GM18951 (cell line): ENCODE data around the gene FNIP2.

Experiments used
- POLR2A ChIP-seq: IDR thresholded peaks from 4 replicates; pipeline ENCODE4 v1.6.1; 2011; ENCODE audit warnings: mild to moderate bottlenecking; ENCODE audit not compliant: insufficient read length, insufficient read depth; ENCODE audit errors: extremely low read depth
- in situ Hi-C: fragments of 300-500 bp; cut with MboI; formaldehyde crosslinking; loops from one replicate; pipeline ENCODE4 v1.12.0; 2022; ENCODE audit warnings: low sequenced_read_pairs, mixed read lengths, inconsistent platforms; ENCODE audit not compliant: unreplicated experiment

Gene FNIP2

GRCh38 chr4:158835226-158836001 is 66.6 kb downstream of the FNIP2 start:
- in situ Hi-C loops, result no loop called here

GRCh38 chr4:158836002-158836369 is 67.2 kb downstream of the FNIP2 start:
- no peak for TF ChIP-seq POLR2A
- in situ Hi-C loops, result no loop called here

More at GRCh38 chr4:158835226-158836001, 66.6 kb downstream of the FNIP2 start:
- no peak for TF ChIP-seq POLR2A

- in situ Hi-C loops, result no loop called here
- TF ChIP-seq POLR2A, result no peak
Measured at GRCh38 chr4:158836828-158837449, 68.1 kb downstream of the FNIP2 start.

GRCh38 chr4:158837527-158838141 is 68.8 kb downstream of the FNIP2 start:
- no peak for TF ChIP-seq POLR2A
- in situ Hi-C loops, result no loop called here

GRCh38 chr4:158840131-158840530 is 71.3 kb downstream of the FNIP2 start:
- in situ Hi-C loops, result no loop called here
- TF ChIP-seq POLR2A, result no peak

GRCh38 chr4:158841540-158841939 is 72.7 kb downstream of the FNIP2 start:
- in situ Hi-C loops, result no loop called here
- TF ChIP-seq POLR2A, result no peak

- in situ Hi-C loops, result no loop called here
Measured at GRCh38 chr4:158845311-158846041, 76.7 kb downstream of the FNIP2 start.

GRCh38 chr4:158847535-158847934 is 78.7 kb downstream of the FNIP2 start:
- in situ Hi-C loops, result no loop called here
- TF ChIP-seq POLR2A, result no peak

More at GRCh38 chr4:158845311-158846041, 76.7 kb downstream of the FNIP2 start:
- no peak for TF ChIP-seq POLR2A

- no peak for TF ChIP-seq POLR2A
- in situ Hi-C loops, result loop anchor here (10.0 to 25.0 kb wide), 2 partner anchors 115 to 588 kb away; no protein-coding TSS in a partner anchor
Measured at GRCh38 chr4:158849681-158850080, 80.9 kb downstream of the FNIP2 start.

GRCh38 chr4:158850371-158850770 is 81.5 kb downstream of the FNIP2 start:
- in situ Hi-C loops, result loop anchor here (10.0 to 25.0 kb wide), 2 partner anchors 116 to 587 kb away; no protein-coding TSS in a partner anchor

GRCh38 chr4:158850800-158851644 is 82.2 kb downstream of the FNIP2 start:
- in situ Hi-C loops, result loop anchor here (10.0 to 25.0 kb wide), 2 partner anchors 116 to 586 kb away; no protein-coding TSS in a partner anchor

More at GRCh38 chr4:158850371-158850770, 81.5 kb downstream of the FNIP2 start:
- TF ChIP-seq POLR2A, result no peak

GRCh38 chr4:158854236-158854635 is 85.4 kb downstream of the FNIP2 start:
- TF ChIP-seq POLR2A, result no peak

More at GRCh38 chr4:158850800-158851644, 82.2 kb downstream of the FNIP2 start:
- TF ChIP-seq POLR2A, result no peak

More at GRCh38 chr4:158854236-158854635, 85.4 kb downstream of the FNIP2 start:
- in situ Hi-C loops, result loop anchor here (10.0 to 25.0 kb wide), 2 partner anchors 119 to 583 kb away; no protein-coding TSS in a partner anchor
